WTC11 (cell line): ENCODE measurements around the gene ANAPC13. TPM values are rescaled to one million over a fixed set of nuclear protein-coding genes. Genes with fewer than 3 reads are reported as not detected.
A peak's percentile ranks its signal among the peaks of the same experiment; 100 is the strongest.

Experiments used
- ATAC-seq: fragments of 200-7000 bp; cut with Tn5 transposase; 2 replicates; pipeline ENCODE4 v1.10.0; 2021; ENCODE audit warnings: mild to moderate bottlenecking, moderate library complexity
- CTCF ChIA-PET: fragments of 300-600 bp; sonication (Branson Sonifier 250); formaldehyde crosslinking; loops from one replicate; lab custom pipeline; 2021; ENCODE audit warnings: antibody characterized with exemption; lab: Charles Lee
- POLR2A ChIA-PET: fragments of 350-600 bp; sonication (Branson Sonifier 250); formaldehyde crosslinking; loops from one replicate; lab custom pipeline; 2021; ENCODE audit warnings: antibody characterized with exemption; lab: Charles Lee
- DNase-seq: peaks from one replicate; pipeline ENCODE4 v3.0.0; 2021; ENCODE audit warnings: low spot score
- H3K27ac Mint-ChIP-seq: 2 replicates; pipeline ENCODE4 v1.8.0; 2021; ENCODE audit warnings: mixed read lengths
- H3K27me3 Mint-ChIP-seq: 2 replicates; pipeline ENCODE4 v1.8.0; 2021; ENCODE audit warnings: low read depth, mild to moderate bottlenecking, moderate library complexity, mixed read lengths
- H3K36me3 Mint-ChIP-seq: 2 replicates; pipeline ENCODE4 v1.8.0; 2021; ENCODE audit warnings: mixed read lengths
- H3K4me1 Mint-ChIP-seq: 2 replicates; pipeline ENCODE4 v1.8.0; 2022; ENCODE audit warnings: mixed read lengths
- H3K4me3 Mint-ChIP-seq: 2 replicates; pipeline ENCODE4 v1.8.0; 2021; ENCODE audit warnings: mild to moderate bottlenecking, moderate library complexity, mixed read lengths
- H3K9me3 Mint-ChIP-seq: 2 replicates; pipeline ENCODE4 v1.8.0; 2021; ENCODE audit warnings: mixed read lengths
- CBFB ChIP-seq: sonication (generic); formaldehyde crosslinking; IDR thresholded peaks from 2 replicates; pipeline ENCODE4 v1.8.1; 2022; ENCODE audit warnings: mild to moderate bottlenecking, low read depth, missing genetic modification reagents
- ETV6 ChIP-seq: sonication (generic); formaldehyde crosslinking; IDR thresholded peaks from 2 replicates; pipeline ENCODE4 v1.8.1; 2022; ENCODE audit warnings: mild to moderate bottlenecking, missing genetic modification reagents
- FOXK1 ChIP-seq: sonication (generic); formaldehyde crosslinking; IDR thresholded peaks from 2 replicates; pipeline ENCODE4 v1.8.0; 2022; ENCODE audit warnings: mild to moderate bottlenecking, moderate library complexity, missing genetic modification reagents
- GRHL2 ChIP-seq: fragments of 250-450 bp; sonication (Bioruptor Pico); IDR thresholded peaks from 2 replicates; pipeline ENCODE4 v1.8.0; 2022; ENCODE audit warnings: mild to moderate bottlenecking, moderate library complexity; ENCODE audit not compliant: insufficient replicate concordance, severe bottlenecking
- IRF2 ChIP-seq: sonication (generic); formaldehyde crosslinking; IDR thresholded peaks from 2 replicates; pipeline ENCODE4 v1.8.0; 2022; ENCODE audit warnings: low read depth, missing genetic modification reagents, borderline replicate concordance
- KAT7 ChIP-seq: sonication (generic); formaldehyde crosslinking; IDR thresholded peaks from 2 replicates; pipeline ENCODE4 v1.8.1; 2023; ENCODE audit warnings: missing genetic modification reagents, mild to moderate bottlenecking, borderline replicate concordance
- ZBTB21 ChIP-seq: sonication (generic); formaldehyde crosslinking; IDR thresholded peaks from 2 replicates; pipeline ENCODE4 v1.8.1; 2023; ENCODE audit warnings: mild to moderate bottlenecking, missing genetic modification reagents, borderline replicate concordance
- ZNF121 ChIP-seq: sonication (generic); formaldehyde crosslinking; IDR thresholded peaks from 2 replicates; pipeline ENCODE4 v1.8.0; 2023; ENCODE audit warnings: missing genetic modification reagents
- total RNA-seq: library from RNA; stranded (reverse); gene quantifications from 3 replicates; pipeline ENCODE4 v1.2.3, GENCODE V29; 2021
- TF ChIP-seq, protein P1 (sequence below): sonication (generic); formaldehyde crosslinking; IDR thresholded peaks from 2 replicates; pipeline ENCODE4 v1.8.1; 2023; ENCODE audit warnings: mild to moderate bottlenecking, moderate library complexity, missing genetic modification reagents
- TF ChIP-seq, protein P2 (sequence below): sonication (generic); formaldehyde crosslinking; conservative IDR thresholded peaks from 2 replicates; pipeline ENCODE4 v1.8.1; 2022; ENCODE audit warnings: mild to moderate bottlenecking, missing genetic modification reagents
- TF ChIP-seq, protein P3 (sequence below): sonication (generic); formaldehyde crosslinking; IDR thresholded peaks from 2 replicates; pipeline ENCODE4 v1.8.1; 2022; ENCODE audit warnings: low read depth, missing genetic modification reagents, borderline replicate concordance
- TF ChIP-seq, protein P4 (sequence below): fragments of 250-450 bp; sonication (Bioruptor Pico); IDR thresholded peaks from 2 replicates; pipeline ENCODE4 v1.8.0; 2021; ENCODE audit warnings: mild to moderate bottlenecking
- TF ChIP-seq, protein P5 (sequence below): fragments of 200-600 bp; IDR thresholded peaks from 2 replicates; pipeline ENCODE4 v1.8.0; 2022; ENCODE audit warnings: antibody characterized with exemption
- TF ChIP-seq, protein P6 (sequence below): sonication (generic); formaldehyde crosslinking; IDR thresholded peaks from 2 replicates; pipeline ENCODE4 v1.8.1; 2023; ENCODE audit warnings: mild to moderate bottlenecking, missing genetic modification reagents, moderate library complexity
- TF ChIP-seq, protein P7 (sequence below): fragments of 250-450 bp; sonication (Bioruptor Pico); IDR thresholded peaks from 2 replicates; pipeline ENCODE4 v1.9.0; 2021; ENCODE audit warnings: mild to moderate bottlenecking
- TF ChIP-seq, protein P8 (sequence below): sonication (generic); formaldehyde crosslinking; IDR thresholded peaks from 2 replicates; pipeline ENCODE4 v1.8.1; 2022; ENCODE audit warnings: mild to moderate bottlenecking, missing genetic modification reagents, moderate library complexity, borderline replicate concordance
- TF ChIP-seq, protein P9 (sequence below): sonication (generic); formaldehyde crosslinking; IDR thresholded peaks from 2 replicates; pipeline ENCODE4 v1.8.0; 2023; ENCODE audit warnings: mild to moderate bottlenecking, missing genetic modification reagents

The ANAPC13 gene
- total RNA-seq, 1 experiment from 2014 or later = 29.7 TPM

DNA sequence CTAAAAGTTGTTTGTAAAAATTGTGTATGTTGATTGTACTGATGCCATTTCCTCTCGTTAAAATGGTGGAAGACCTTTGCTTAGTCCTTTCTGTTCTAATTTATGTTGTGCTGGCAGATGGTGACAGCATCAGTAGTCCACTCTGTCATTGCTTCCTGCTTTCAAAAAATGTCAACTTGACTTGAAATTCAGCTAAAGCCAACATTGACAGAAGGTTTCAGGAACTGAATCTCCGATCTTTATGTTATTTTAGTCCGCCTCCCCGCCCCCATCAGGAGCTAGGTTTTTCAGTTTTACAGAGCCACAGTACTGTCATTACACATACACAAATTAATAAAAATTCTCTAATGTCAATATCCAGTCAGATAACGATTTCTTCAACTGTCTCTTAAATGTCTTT lies 1.6 kb upstream of the ANAPC13 start:
- POLR2A ChIA-PET = no interaction called here
- TF ChIP-seq ETV6 (CRISPR knock-in tag) (no peak), IRF2 (CRISPR knock-in tag) (no peak)
- DNase-seq = no peak
- Mint-ChIP-seq H3K36me3 (peaks cover 4% of the 10 kb centered on the region; the same call in 1 of the 2 replicates), H3K27ac (no peak overlapping the region), H3K9me3 (peaks cover 6% of the 10 kb centered on the region), H3K27me3 (no peaks in the 10 kb centered on the region), H3K4me3 (peak overlapping the region; percentile 88), H3K4me1 (peaks cover 23% of the 10 kb centered on the region)
- CTCF ChIA-PET = no interaction called here
- ATAC-seq = no peak

DNA sequence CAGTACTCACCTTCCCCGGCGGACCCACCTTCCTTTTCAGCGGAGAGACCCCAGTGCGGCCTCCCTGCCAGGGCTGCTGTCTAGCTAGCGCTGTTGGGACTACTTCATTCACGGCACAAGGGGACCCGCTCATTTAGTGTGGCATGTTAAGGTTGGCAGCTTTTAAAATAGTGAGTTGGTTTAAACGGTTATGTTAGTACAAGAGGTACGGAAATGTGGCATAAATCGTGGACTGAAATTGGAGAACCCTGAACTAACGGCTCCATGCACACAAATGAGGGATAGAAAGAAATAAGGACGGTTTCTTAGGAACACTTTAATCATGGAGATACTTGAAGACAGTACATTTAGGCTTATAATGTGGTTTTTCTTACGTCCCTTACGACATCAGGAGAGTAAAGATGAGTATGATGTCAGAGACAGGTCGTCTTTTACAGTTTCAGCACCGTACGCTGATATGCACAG lies 824 bp upstream of the ANAPC13 start:
- CTCF ChIA-PET = interaction anchor here (0.7 to 2.7 kb wide), 7 partner anchors 8 to 275 kb away, joined by 3 to 8 read pairs (median 6); no protein-coding TSS in a partner anchor
- no peak for DNase-seq
- Mint-ChIP-seq H3K4me1 (peaks cover 23% of the 10 kb centered on the region), H3K27ac (peak overlapping the region; percentile 7; the same call in 1 of the 2 replicates), H3K36me3 (peaks cover 8% of the 10 kb centered on the region; the same call in 1 of the 2 replicates), H3K4me3 (peak overlapping the region; percentile 88), H3K27me3 (no peaks in the 10 kb centered on the region), H3K9me3 (peaks cover 6% of the 10 kb centered on the region)
- POLR2A ChIA-PET = interaction anchor here (1.4 to 2.2 kb wide), 3 partner anchors 37 to 123 kb away, joined by 3 to 9 read pairs (median 6); partner anchors contain the start of gene AMOTL2
- TF ChIP-seq GRHL2 (CRISPR knock-in tag) (no peak), FOXK1 (CRISPR knock-in tag) (no peak)
- TF ChIP-seq, protein P1, sequence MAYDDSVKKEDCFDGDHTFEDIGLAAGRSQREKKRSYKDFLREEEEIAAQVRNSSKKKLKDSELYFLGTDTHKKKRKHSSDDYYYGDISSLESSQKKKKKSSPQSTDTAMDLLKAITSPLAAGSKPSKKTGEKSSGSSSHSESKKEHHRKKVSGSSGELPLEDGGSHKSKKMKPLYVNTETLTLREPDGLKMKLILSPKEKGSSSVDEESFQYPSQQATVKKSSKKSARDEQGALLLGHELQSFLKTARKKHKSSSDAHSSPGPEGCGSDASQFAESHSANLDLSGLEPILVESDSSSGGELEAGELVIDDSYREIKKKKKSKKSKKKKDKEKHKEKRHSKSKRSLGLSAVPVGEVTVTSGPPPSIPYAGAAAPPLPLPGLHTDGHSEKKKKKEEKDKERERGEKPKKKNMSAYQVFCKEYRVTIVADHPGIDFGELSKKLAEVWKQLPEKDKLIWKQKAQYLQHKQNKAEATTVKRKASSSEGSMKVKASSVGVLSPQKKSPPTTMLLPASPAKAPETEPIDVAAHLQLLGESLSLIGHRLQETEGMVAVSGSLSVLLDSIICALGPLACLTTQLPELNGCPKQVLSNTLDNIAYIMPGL (CRISPR knock-in tag) = 0 out of 2 replicates have a peak, but pooled peaks have one; percentile 35
- peak; percentile 51 for ATAC-seq

DNA sequence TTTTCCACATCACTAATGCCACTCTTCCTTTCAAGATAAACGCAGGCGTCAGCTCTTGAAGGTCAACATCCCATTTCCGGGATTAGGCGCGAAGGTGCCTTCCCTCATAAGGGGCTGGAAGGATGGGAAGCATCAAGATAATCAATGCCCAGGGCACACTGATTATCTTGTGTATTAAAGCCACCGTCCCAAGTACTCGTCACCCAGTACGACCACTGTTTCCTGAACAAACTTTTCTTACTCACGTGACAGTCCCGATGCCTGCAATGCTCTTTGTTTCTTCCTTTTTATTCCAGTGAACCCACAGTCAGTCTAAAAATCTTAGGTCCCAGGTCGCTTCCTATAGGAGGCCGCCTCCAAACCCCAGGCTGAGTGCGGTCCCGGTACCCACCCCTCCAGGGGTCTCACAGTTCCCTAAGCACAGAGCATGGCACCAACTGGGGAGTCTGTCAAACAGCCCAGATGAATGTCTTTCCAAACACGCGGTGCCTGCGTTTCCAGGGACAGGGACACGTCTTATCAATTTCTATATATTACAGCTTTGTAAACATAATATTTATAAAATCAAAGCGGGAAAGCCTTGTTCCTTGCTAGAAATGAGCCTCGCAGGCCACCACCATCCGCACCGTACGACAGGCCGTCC lies 589 bp downstream of the ANAPC13 start:
- no peak for DNase-seq
- no peaks in the 10 kb centered on the region for H3K27me3 Mint-ChIP-seq
- POLR2A ChIA-PET = interaction anchor here (1.4 to 2.2 kb wide), 3 partner anchors 36 to 121 kb away, joined by 3 to 9 read pairs (median 6); partner anchors contain the start of gene AMOTL2
- CTCF ChIA-PET = interaction anchor here (1.0 to 2.7 kb wide), 7 partner anchors 9 to 273 kb away, joined by 3 to 12 read pairs (median 7); no protein-coding TSS in a partner anchor
- H3K9me3 Mint-ChIP-seq = no peaks in the 10 kb centered on the region
- peak; percentile 8 for ATAC-seq
- H3K36me3 Mint-ChIP-seq = peaks cover 17% of the 10 kb centered on the region
- peaks cover 23% of the 10 kb centered on the region for H3K4me1 Mint-ChIP-seq
- H3K27ac Mint-ChIP-seq = peak overlapping the region; percentile 89
- peak overlapping the region; percentile 88 for H3K4me3 Mint-ChIP-seq
- TF ChIP-seq, protein P2, sequence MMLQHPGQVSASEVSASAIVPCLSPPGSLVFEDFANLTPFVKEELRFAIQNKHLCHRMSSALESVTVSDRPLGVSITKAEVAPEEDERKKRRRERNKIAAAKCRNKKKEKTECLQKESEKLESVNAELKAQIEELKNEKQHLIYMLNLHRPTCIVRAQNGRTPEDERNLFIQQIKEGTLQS (CRISPR knock-in tag) = no peak
- TF ChIP-seq, protein P3, sequence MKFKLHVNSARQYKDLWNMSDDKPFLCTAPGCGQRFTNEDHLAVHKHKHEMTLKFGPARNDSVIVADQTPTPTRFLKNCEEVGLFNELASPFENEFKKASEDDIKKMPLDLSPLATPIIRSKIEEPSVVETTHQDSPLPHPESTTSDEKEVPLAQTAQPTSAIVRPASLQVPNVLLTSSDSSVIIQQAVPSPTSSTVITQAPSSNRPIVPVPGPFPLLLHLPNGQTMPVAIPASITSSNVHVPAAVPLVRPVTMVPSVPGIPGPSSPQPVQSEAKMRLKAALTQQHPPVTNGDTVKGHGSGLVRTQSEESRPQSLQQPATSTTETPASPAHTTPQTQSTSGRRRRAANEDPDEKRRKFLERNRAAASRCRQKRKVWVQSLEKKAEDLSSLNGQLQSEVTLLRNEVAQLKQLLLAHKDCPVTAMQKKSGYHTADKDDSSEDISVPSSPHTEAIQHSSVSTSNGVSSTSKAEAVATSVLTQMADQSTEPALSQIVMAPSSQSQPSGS (CRISPR knock-in tag) = no peak
- TF ChIP-seq, protein P4, sequence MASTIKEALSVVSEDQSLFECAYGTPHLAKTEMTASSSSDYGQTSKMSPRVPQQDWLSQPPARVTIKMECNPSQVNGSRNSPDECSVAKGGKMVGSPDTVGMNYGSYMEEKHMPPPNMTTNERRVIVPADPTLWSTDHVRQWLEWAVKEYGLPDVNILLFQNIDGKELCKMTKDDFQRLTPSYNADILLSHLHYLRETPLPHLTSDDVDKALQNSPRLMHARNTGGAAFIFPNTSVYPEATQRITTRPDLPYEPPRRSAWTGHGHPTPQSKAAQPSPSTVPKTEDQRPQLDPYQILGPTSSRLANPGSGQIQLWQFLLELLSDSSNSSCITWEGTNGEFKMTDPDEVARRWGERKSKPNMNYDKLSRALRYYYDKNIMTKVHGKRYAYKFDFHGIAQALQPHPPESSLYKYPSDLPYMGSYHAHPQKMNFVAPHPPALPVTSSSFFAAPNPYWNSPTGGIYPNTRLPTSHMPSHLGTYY (CRISPR knock-in tag) = no peak
- no peak for TF ChIP-seq ZBTB21 (CRISPR knock-in tag)
- TF ChIP-seq, protein P5, sequence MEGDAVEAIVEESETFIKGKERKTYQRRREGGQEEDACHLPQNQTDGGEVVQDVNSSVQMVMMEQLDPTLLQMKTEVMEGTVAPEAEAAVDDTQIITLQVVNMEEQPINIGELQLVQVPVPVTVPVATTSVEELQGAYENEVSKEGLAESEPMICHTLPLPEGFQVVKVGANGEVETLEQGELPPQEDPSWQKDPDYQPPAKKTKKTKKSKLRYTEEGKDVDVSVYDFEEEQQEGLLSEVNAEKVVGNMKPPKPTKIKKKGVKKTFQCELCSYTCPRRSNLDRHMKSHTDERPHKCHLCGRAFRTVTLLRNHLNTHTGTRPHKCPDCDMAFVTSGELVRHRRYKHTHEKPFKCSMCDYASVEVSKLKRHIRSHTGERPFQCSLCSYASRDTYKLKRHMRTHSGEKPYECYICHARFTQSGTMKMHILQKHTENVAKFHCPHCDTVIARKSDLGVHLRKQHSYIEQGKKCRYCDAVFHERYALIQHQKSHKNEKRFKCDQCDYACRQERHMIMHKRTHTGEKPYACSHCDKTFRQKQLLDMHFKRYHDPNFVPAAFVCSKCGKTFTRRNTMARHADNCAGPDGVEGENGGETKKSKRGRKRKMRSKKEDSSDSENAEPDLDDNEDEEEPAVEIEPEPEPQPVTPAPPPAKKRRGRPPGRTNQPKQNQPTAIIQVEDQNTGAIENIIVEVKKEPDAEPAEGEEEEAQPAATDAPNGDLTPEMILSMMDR = no peak
- no peak for TF ChIP-seq CBFB (CRISPR knock-in tag)
- TF ChIP-seq, protein P6, sequence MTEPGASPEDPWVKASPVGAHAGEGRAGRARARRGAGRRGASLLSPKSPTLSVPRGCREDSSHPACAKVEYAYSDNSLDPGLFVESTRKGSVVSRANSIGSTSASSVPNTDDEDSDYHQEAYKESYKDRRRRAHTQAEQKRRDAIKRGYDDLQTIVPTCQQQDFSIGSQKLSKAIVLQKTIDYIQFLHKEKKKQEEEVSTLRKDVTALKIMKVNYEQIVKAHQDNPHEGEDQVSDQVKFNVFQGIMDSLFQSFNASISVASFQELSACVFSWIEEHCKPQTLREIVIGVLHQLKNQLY (CRISPR knock-in tag) = no peak
- TF ChIP-seq, protein P7, sequence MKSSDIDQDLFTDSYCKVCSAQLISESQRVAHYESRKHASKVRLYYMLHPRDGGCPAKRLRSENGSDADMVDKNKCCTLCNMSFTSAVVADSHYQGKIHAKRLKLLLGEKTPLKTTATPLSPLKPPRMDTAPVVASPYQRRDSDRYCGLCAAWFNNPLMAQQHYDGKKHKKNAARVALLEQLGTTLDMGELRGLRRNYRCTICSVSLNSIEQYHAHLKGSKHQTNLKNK = no peak
- TF ChIP-seq ZNF121 = no peak
- TF ChIP-seq, protein P8, sequence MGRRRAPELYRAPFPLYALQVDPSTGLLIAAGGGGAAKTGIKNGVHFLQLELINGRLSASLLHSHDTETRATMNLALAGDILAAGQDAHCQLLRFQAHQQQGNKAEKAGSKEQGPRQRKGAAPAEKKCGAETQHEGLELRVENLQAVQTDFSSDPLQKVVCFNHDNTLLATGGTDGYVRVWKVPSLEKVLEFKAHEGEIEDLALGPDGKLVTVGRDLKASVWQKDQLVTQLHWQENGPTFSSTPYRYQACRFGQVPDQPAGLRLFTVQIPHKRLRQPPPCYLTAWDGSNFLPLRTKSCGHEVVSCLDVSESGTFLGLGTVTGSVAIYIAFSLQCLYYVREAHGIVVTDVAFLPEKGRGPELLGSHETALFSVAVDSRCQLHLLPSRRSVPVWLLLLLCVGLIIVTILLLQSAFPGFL (CRISPR knock-in tag) = no peak
- TF ChIP-seq, protein P9, sequence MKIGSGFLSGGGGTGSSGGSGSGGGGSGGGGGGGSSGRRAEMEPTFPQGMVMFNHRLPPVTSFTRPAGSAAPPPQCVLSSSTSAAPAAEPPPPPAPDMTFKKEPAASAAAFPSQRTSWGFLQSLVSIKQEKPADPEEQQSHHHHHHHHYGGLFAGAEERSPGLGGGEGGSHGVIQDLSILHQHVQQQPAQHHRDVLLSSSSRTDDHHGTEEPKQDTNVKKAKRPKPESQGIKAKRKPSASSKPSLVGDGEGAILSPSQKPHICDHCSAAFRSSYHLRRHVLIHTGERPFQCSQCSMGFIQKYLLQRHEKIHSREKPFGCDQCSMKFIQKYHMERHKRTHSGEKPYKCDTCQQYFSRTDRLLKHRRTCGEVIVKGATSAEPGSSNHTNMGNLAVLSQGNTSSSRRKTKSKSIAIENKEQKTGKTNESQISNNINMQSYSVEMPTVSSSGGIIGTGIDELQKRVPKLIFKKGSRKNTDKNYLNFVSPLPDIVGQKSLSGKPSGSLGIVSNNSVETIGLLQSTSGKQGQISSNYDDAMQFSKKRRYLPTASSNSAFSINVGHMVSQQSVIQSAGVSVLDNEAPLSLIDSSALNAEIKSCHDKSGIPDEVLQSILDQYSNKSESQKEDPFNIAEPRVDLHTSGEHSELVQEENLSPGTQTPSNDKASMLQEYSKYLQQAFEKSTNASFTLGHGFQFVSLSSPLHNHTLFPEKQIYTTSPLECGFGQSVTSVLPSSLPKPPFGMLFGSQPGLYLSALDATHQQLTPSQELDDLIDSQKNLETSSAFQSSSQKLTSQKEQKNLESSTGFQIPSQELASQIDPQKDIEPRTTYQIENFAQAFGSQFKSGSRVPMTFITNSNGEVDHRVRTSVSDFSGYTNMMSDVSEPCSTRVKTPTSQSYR (CRISPR knock-in tag) = no peak
- no peak for TF ChIP-seq KAT7 (CRISPR knock-in tag)
